K562 (cell line): ENCODE results near the gene ZNF544.
A peak's percentile ranks its signal among the peaks of the same experiment; 100 is the strongest.

ENCODE experiments used
- CBX5 ChIP-seq: IDR thresholded peaks from 2 replicates; pipeline ENCODE4 v1.6.1; 2014; ENCODE audit warnings: low read depth, borderline replicate concordance
- JUND ChIP-seq, 2 experiments: IDR thresholded peaks; 2 replicates in 1 of 2; 3 replicates in 1 of 2; pipeline ENCODE4 v1.6.1; 2011; ENCODE audit warnings: borderline replicate concordance in 2 of 2, low read depth in 2 of 2, low read length in 2 of 2, improper control_type of control experiment in 1 of 2, missing biosample characterization in 1 of 2, missing genetic modification characterization in 1 of 2, missing genetic modification reagents in 1 of 2
- POLR2AphosphoS5 ChIP-seq: IDR thresholded peaks from 2 replicates; pipeline ENCODE4 v1.6.1; 2011; ENCODE audit warnings: mild to moderate bottlenecking, low read depth, low read length, moderate library complexity; ENCODE audit not compliant: control insufficient read depth, insufficient read depth
- TAF1 ChIP-seq: IDR thresholded peaks from 2 replicates; pipeline ENCODE4 v1.6.1; 2011; ENCODE audit warnings: mild to moderate bottlenecking, low read length, moderate library complexity; ENCODE audit not compliant: insufficient read depth, control insufficient read depth, severe bottlenecking; ENCODE audit errors: extremely low read depth

GRCh38 chr19:58268344-58268743, 39.6 kb downstream of the ZNF544 start:
- no peak for TF ChIP-seq JUND (IDR thresholded peaks at IDR 0.05; ENCODE audit: borderline replicate concordance, low read depth, low read length)
- no peak for TF ChIP-seq JUND (tag; IDR thresholded peaks at IDR 0.05; ENCODE audit: borderline replicate concordance, low read depth, low read length)
- no peak for TF ChIP-seq TAF1
- 0 out of 2 replicates have a peak, but pooled peaks have one; percentile 54 for TF ChIP-seq CBX5
- TF ChIP-seq POLR2AphosphoS5, result no peak
